ENCODE data around the gene EFNB3. TPM values are rescaled to one million over a fixed set of nuclear protein-coding genes. Genes with fewer than 3 reads are reported as not detected.

EFNB3 gene
- total and polyA plus RNA-seq, 8 donors: 0.29 to 2.9 (median 1.3) TPM; not detected in 2

DNA sequence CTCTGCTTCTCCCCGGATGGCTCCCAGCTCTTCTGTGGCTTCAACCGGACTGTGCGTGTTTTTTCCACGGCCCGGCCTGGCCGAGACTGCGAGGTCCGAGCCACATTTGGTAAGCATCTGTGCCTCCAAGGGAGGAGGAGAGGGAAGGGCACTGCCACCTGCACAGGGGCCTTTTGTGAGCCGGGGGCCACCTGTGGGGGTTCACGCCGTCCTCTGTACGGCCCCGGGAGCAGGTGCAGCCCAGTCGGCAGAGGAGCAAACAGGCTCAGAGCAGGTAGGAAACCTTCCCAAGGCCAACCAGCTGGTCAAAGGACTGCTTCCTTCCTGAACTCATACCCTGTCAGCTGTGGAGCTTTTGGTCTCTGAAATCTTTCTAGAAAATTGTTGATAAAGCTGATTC is 3.3 kb upstream of the EFNB3 start:
- intact Hi-C loops (cut with DNase I; ENCODE audit: low total_unique reads): no loop called here
- no peak overlapping the region for H3K27ac ChIP-seq
- whole genome bisulfite sequencing, 5 donors: 93 to 96% (median 94%) methylated on average over 8 to 14 of the region's 14 CpGs
- peaks cover 14 to 26% (median 19%) of the 10 kb centered on the region in 4 donors for H3K4me1 ChIP-seq
- DNase-seq: no peak
- no peak overlapping the region for H3K4me3 ChIP-seq
- TF ChIP-seq, protein P1, sequence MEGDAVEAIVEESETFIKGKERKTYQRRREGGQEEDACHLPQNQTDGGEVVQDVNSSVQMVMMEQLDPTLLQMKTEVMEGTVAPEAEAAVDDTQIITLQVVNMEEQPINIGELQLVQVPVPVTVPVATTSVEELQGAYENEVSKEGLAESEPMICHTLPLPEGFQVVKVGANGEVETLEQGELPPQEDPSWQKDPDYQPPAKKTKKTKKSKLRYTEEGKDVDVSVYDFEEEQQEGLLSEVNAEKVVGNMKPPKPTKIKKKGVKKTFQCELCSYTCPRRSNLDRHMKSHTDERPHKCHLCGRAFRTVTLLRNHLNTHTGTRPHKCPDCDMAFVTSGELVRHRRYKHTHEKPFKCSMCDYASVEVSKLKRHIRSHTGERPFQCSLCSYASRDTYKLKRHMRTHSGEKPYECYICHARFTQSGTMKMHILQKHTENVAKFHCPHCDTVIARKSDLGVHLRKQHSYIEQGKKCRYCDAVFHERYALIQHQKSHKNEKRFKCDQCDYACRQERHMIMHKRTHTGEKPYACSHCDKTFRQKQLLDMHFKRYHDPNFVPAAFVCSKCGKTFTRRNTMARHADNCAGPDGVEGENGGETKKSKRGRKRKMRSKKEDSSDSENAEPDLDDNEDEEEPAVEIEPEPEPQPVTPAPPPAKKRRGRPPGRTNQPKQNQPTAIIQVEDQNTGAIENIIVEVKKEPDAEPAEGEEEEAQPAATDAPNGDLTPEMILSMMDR (IDR thresholded peaks at IDR 0.05): no peak
- TF ChIP-seq EP300 (IDR thresholded peaks at IDR 0.05) (no peak), POLR2AphosphoS5 (IDR thresholded peaks at IDR 0.05) (no peak), POLR2A (IDR thresholded peaks at IDR 0.05) (no peak)
- peaks cover 15 to 60% (median 27%) of the 10 kb centered on the region in 3 donors for H3K27me3 ChIP-seq
- peaks cover 9 to 37% (median 36%) of the 10 kb centered on the region in 4 donors for H3K36me3 ChIP-seq
- no peaks in the 10 kb centered on the region for H3K9me3 ChIP-seq

DNA sequence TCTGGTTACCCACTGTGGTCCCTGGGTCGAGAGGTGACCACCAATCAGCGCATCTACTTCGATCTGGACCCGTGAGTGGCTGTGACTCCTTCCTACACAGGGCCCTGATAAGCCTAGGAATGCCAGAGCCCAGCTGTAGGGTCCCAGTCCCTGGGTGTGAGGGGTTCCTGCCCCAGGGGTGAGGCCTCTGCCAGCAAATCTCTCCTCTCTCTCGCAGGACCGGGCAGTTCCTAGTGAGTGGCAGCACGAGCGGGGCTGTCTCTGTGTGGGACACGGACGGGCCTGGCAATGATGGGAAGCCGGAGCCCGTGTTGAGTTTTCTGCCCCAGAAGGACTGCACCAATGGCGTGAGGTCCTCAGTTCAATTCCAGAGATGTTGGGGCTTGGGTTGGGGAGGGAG is 2.2 kb upstream of the EFNB3 start:
- H3K9me3 ChIP-seq: no peaks in the 10 kb centered on the region

DNA sequence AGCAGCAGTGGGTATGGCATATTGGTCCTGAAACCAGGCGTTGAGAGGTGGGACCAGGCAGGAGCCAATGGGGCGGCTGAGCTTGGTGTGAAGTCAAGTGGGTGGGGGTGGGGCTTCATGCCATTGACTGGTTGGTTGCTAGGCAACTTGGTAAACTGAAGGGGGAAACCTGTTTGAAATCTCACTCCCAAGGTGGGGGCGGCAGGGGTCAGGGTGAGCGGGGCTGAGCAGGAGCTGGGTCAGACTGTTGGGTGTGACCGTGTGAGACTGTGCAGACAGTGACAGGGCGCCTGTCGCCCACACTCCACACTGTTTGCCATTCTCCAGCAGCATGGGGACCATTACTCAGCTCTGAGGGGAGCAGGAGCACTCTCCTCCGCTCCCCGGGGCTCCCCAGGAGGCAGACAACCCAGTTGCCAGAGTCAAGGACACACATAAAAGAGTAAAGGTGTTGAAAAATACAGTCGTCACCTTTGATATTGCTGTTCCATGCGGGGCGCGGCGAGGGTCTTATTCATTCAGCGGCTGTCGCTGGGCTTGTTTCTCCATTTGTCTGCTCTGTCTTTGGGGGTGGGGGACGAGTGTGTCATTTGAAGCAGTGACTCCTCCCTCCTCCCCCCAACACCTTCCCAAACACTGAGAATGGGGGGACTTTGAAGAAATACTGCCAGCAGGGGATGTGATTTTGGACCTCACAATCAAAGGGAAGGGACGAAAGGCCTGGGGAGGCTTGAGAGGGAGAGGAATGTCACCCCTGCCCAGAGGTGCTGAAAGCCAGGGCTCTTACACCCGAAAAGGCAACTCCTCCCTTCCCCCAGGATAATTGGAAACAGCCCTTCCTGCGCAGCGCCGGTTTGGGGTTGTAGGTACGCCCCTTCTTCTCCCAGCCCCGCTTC is 1.2 kb upstream of the EFNB3 start:
- peak; percentile 29 to 95 for DNase-seq
- peaks cover 15 to 81% (median 33%) of the 10 kb centered on the region in 3 donors for H3K27me3 ChIP-seq
- H3K4me3 ChIP-seq: no peak overlapping the region
- no peak overlapping the region for H3K27ac ChIP-seq
- H3K4me1 ChIP-seq: peaks cover 14 to 26% (median 19%) of the 10 kb centered on the region in 4 donors
- peaks cover 9 to 29% (median 29%) of the 10 kb centered on the region in 4 donors for H3K36me3 ChIP-seq
- H3K9me3 ChIP-seq: no peaks in the 10 kb centered on the region
- TF ChIP-seq EP300 (IDR thresholded peaks at IDR 0.05): no peak
- intact Hi-C loops (cut with DNase I; ENCODE audit: low total_unique reads): no loop called here
- WGBS, 5 donors: 21 to 37% (median 34%) methylated on average over 24 of the region's 24 CpGs

More for the DNA sequence above, 2.2 kb upstream of the EFNB3 start:
- no peak for TF ChIP-seq EP300 (IDR thresholded peaks at IDR 0.05)
- no peak for TF ChIP-seq POLR2AphosphoS5 (IDR thresholded peaks at IDR 0.05)
- no peak for TF ChIP-seq POLR2A (IDR thresholded peaks at IDR 0.05)
- TF ChIP-seq, protein P1 (IDR thresholded peaks at IDR 0.05): no peak
- peaks cover 15 to 71% (median 32%) of the 10 kb centered on the region in 3 donors for H3K27me3 ChIP-seq
- no peak overlapping the region for H3K27ac ChIP-seq
- H3K4me3 ChIP-seq: no peak overlapping the region
- intact Hi-C loops (cut with DNase I; ENCODE audit: low total_unique reads): no loop called here
- no peak for DNase-seq
- peaks cover 9 to 35% (median 33%) of the 10 kb centered on the region in 4 donors for H3K36me3 ChIP-seq
- peaks cover 14 to 26% (median 19%) of the 10 kb centered on the region in 4 donors for H3K4me1 ChIP-seq
- 91 to 96% (median 92%) methylated on average over 5 to 13 of the region's 13 CpGs for WGBS, 5 donors

DNA sequence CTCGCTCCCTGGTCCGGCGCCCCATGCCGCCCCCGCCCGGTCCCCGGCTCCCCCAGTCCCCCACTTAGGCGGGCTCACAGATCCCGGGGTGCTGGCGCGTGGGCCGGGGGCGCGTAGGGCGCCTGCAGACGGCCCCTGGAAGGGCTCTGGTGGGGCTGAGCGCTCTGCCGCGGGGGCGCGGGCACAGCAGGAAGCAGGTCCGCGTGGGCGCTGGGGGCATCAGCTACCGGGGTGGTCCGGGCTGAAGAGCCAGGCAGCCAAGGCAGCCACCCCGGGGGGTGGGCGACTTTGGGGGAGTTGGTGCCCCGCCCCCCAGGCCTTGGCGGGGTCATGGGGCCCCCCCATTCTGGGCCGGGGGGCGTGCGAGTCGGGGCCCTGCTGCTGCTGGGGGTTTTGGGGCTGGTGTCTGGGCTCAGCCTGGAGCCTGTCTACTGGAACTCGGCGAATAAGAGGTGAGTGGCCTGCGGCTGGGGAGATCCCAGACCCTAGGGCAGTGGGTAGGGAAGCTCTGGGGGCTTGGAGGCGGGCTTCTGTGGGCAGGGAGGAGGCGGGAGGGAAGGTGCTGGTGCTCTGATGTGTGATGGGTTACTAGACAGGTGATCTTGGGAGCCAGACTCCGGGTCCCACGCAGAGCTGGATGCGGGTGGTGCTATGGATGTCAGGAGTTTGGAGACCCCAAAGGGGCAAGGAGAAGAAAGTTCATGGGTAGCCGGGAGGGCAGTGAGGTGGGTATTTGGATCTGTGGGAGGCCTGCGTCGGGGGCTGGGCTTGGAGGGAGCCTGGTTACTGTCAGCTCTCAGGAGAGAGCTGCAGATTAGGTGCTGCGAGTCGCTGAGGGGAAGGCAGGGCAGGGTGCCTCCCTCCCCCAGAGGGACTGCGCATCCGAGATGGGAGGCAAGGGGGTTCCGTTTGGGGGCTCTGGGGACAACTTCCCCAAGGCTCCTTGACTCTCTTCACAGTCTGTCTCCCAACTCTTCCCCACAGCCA is 560 bp downstream of the EFNB3 start:
- Histone ChIP-seq H3K9me3 (no peaks in the 10 kb centered on the region), H3K27ac (no peak overlapping the region), H3K4me1 (peaks cover 14 to 26% (median 19%) of the 10 kb centered on the region in 4 donors), H3K4me3 (peak overlapping the region; percentile 43 to 55 (median 44)), H3K36me3 (peaks cover 9 to 27% (median 24%) of the 10 kb centered on the region in 4 donors), H3K27me3 (peaks cover 15 to 98% (median 33%) of the 10 kb centered on the region in 3 donors)
- intact Hi-C loops (cut with DNase I; ENCODE audit: low total_unique reads): no loop called here
- TF ChIP-seq POLR2AphosphoS5 (IDR thresholded peaks at IDR 0.05): no peak
- no peak for TF ChIP-seq EP300 (IDR thresholded peaks at IDR 0.05)
- TF ChIP-seq POLR2A (IDR thresholded peaks at IDR 0.05): no peak
- TF ChIP-seq, protein P1 (IDR thresholded peaks at IDR 0.05): no peak
- 4 to 15% (median 5%) methylated on average over 13 to 50 of the region's 50 CpGs for WGBS, 5 donors
- peak in 1 of 2 donors; percentile 50 for DNase-seq

Data from stomach (tissue), 9 donors.